ENCODE measurements around the gene ZNF814.
"Not testable (repeated sequence)": the region's sequence is repeated elsewhere in the genome, so short reads cannot be mapped to it uniquely, and the experiment has no call there.

ZNF814 gene

DNA sequence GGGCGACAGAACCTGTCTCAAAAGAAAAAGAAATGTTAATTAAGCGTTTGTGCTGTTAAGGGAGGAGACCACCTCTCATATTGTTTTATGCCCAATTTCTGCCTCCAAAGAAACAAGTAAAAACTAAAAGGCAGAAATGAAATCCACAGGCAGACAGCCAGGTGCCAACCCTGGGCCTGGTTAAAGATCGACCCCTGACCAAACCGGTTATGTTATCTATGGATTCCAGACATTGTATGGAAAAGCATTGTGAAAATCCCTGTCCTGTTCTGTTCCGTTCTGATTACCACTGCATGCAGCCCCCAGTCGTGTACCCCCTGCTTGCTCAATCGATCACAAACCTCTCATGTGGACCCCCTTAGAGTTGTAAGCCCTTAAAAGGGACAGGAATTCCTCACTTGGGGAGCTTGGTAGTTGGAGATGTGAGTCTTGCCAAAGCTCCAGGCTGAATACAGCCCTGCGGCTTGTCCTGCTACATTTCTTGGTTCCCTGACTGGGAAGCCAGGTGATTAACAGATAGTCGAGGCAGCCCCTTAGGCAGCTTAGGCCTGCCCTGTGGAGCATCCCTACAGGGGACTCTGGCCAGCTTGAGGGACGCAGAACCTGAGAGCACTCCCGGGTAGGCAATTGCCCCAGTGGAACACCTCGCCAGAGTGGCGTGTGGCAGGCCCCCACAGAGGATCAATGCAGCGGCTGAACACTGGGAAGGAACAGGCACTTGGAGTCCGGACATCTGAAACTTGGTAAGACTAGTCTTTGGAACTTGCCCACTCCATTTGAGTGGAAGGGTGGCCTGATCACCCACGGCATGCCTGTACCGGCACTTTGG, 73.4 kb downstream of the ZNF814 start:
- TF ChIP-seq, protein P1, sequence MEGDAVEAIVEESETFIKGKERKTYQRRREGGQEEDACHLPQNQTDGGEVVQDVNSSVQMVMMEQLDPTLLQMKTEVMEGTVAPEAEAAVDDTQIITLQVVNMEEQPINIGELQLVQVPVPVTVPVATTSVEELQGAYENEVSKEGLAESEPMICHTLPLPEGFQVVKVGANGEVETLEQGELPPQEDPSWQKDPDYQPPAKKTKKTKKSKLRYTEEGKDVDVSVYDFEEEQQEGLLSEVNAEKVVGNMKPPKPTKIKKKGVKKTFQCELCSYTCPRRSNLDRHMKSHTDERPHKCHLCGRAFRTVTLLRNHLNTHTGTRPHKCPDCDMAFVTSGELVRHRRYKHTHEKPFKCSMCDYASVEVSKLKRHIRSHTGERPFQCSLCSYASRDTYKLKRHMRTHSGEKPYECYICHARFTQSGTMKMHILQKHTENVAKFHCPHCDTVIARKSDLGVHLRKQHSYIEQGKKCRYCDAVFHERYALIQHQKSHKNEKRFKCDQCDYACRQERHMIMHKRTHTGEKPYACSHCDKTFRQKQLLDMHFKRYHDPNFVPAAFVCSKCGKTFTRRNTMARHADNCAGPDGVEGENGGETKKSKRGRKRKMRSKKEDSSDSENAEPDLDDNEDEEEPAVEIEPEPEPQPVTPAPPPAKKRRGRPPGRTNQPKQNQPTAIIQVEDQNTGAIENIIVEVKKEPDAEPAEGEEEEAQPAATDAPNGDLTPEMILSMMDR (IDR thresholded peaks at IDR 0.05; ENCODE audit: low read depth, low read length, missing control alignments), result no peak
- no peaks in the 10 kb centered on the region for H3K27me3 ChIP-seq (replicated peaks)
- H3K27ac ChIP-seq, result no peak overlapping the region
- peaks cover 11% of the 10 kb centered on the region for H3K36me3 ChIP-seq (replicated peaks)
- DNase-seq, result no peak
- peak overlapping the region; percentile 95 for H3K4me3 ChIP-seq (ENCODE audit: low read depth, low read length)
- in situ Hi-C loops (cut with HindIII; ENCODE audit: low pct_ligation_motif_present, low sequenced_read_pairs), result no loop called here

DNA sequence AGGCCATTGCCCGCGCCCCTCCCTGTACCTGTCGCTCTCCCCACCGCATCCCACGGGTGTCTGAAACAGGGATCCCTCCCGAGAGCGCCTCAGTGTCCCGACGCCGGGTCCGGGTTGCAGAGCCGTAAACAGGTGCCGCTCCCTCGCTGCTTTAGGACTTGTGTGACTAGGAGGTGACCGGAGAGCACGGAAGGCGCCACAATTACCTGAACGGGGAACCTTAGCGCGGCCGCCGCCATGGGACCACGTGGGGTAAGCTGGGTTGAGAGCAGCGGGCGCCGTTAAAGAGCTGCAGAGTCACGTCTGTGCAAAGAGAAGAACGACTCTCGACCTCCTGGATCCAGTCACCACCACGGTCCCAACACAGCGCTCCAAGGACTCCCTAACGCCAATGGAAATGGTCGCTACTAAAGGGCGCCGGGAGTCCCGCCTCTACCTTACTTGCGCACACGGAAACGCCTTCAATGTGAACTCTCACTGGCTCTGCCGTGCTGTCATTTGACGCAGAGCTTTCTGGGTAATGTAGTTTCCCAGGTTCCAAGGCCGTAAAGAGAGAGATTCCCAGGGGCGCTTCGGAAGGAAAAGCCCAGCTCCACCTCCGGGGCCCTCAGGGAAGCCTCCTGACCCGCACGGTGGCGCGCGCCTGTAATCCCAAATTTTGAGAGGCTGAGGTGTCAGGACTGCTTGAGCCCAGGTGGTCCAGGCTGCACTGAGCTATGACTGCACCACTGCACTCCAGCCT, 74.2 kb downstream of the ZNF814 start, which contains the start of gene ZNF552:
Gene ZNF552, minus strand, starts transcription at position 409 of the 742 bp plus-strand sequence. Its CDS starts 170 bp downstream, at position 239.
- in situ Hi-C loops (cut with HindIII; ENCODE audit: low pct_ligation_motif_present, low sequenced_read_pairs), result no loop called here
- Histone ChIP-seq H3K27me3 (replicated peaks) (no peaks in the 10 kb centered on the region), H3K27ac (peak within 1 kb of the TSS; percentile 65), H3K36me3 (replicated peaks) (peaks cover 19% of the 10 kb centered on the region), H3K4me3 (ENCODE audit: low read depth, low read length) (peak within 1 kb of the TSS; percentile 95)
- peak; percentile 91 for DNase-seq
- TF ChIP-seq, protein P1 (IDR thresholded peaks at IDR 0.05; ENCODE audit: low read depth, low read length, missing control alignments), result no peak

DNA sequence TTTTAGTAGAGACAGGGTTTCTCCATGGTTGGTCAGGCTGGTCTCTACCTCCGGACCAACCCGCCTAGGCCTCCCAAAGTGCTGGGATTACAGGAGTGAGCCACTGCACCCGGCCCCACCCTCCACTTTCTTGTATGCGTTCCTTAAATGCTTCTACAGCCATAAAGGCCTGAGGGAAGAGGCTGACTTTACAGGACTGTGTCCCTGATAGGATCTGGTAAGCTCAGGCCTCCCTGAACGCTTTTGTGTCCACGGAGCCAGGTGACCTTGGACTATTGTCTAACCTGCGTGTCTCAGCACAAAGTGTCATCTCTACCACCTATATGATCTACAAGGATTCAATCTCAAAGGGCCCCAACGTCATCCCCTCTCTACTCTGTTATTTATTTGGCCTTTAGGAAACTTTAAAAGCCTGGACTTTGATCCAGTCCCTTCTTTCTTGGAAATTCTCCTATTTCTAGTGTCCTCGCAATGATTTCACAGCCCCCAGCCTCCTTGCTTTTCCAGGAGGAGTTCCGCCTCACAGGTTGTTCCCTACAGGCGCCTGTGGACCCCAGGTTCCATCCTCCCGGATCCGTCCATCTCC, 74.8 kb downstream of the ZNF814 start:
- peaks cover 24% of the 10 kb centered on the region for H3K36me3 ChIP-seq (replicated peaks)
- TF ChIP-seq, protein P1 (IDR thresholded peaks at IDR 0.05; ENCODE audit: low read depth, low read length, missing control alignments), result no peak
- H3K4me3 ChIP-seq (ENCODE audit: low read depth, low read length), result peak overlapping the region; percentile 95
- no peak for DNase-seq
- H3K27me3 ChIP-seq (replicated peaks), result no peaks in the 10 kb centered on the region
- H3K27ac ChIP-seq, result peak overlapping the region; percentile 65
- in situ Hi-C loops (cut with HindIII; ENCODE audit: low pct_ligation_motif_present, low sequenced_read_pairs), result no loop called here

DNA sequence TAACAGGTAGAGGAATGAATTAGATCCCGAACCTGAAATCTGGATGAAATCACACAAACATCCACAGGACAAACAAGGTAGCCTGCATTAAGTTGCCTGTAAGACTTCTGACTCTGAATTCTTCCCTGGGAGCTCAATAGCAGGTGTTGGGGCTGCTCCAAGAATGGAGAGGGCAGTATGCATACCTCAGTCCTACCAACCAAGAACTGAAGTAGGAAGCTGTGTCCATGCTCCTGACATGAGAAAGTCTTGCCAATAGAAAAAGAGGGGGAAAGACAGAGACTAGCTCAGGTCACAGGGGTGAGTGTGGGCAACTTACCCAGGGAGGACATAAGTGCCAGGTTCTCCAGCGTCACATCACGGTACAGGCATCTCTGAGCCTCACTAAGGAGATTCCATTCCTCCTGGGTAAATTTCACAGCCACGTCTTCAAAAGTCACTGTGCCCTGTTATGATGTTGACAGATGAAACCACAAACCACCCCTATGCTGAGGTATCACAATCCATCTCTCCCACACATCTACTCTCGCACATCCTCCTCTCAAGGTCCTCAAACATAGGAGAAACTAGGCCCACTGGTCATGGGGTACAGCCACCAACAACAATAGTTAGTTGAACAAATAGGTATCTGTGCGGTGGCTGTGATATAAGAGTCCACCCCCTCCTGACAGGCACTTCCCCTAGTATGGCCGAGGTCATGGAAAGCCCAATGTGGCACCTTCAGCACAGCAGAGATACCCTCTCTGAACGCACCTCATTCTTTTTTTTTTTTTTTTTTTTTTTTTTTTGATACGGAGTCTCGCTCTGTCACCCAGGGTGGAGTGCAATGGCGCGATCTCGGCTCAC, 75.6 kb downstream of the ZNF814 start:
- H3K4me3 ChIP-seq (ENCODE audit: low read depth, low read length); in situ Hi-C loops (cut with HindIII; ENCODE audit: low pct_ligation_motif_present, low sequenced_read_pairs); H3K27me3 ChIP-seq (replicated peaks); H3K27ac ChIP-seq; DNase-seq: not testable (repeated sequence)
- H3K36me3 ChIP-seq (replicated peaks), result peaks cover 29% of the 10 kb centered on the region

DNA sequence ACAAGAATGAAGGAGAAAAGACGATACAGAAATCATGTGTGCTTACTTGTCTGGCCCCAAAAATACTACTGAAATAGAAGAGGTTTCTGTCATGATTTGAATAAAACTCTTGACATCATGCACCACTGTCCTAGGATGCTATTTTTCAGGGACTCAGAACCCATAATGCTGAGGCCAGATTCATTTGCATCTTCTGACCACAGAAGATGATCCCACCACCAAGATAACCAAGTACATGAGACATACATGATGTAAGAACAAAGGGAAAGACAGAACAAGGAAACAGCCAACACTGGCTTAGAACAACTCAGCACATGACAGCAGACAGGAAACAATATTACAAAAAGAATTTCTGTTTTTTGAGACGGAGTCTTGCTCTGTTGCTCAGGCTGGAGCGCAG, 76.6 kb downstream of the ZNF814 start:
- in situ Hi-C loops (cut with HindIII; ENCODE audit: low pct_ligation_motif_present, low sequenced_read_pairs), result no loop called here
- H3K27ac ChIP-seq, result no peak overlapping the region
- no peaks in the 10 kb centered on the region for H3K27me3 ChIP-seq (replicated peaks)
- H3K4me3 ChIP-seq (ENCODE audit: low read depth, low read length), result no peak overlapping the region
- no peak for DNase-seq
- TF ChIP-seq, protein P1 (IDR thresholded peaks at IDR 0.05; ENCODE audit: low read depth, low read length, missing control alignments), result no peak
- H3K36me3 ChIP-seq (replicated peaks), result peaks cover 36% of the 10 kb centered on the region

DNA sequence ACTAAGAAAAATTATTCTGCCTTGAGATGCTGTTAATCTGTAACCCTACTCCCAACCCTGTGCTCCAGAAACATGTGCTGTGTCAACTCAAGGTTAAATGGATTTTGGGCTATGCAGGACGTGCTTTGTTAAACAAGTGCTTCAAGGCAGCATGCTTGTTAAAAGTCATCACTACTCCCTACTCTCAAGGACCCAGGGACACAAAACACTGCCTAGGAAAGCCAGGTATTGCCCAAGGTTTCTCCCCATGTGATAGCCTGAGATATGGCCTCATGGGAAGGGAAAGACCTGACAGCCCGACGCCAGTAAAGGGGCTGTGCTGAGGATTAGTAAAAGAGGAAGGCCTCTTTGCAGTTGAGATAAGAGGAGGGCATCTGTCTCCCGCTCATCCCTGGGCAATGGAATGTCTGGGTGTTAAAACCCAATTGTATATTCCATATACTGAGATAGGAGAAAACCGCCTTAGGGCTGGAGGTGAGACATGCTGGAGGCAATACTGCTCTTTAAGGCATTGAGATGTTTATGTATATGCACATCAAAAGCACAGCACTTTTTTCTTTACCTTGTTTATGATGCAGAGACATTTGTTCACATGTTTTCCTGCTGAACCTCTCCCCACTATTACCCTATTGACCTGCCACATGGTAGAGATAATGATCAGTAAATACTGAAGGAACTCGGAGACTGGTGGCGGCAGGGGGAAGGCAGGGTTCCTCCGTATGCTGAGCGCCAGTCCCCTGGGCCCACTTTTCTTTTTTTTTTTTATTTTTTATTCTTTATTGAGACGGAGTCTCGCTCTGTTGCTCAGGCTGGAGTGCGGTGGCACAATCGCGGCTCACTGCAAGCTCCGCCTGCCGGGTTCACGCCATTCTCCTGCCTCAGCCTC, 78.2 kb downstream of the ZNF814 start:
- H3K27me3 ChIP-seq (replicated peaks); H3K4me3 ChIP-seq (ENCODE audit: low read depth, low read length); DNase-seq; H3K27ac ChIP-seq; in situ Hi-C loops (cut with HindIII; ENCODE audit: low pct_ligation_motif_present, low sequenced_read_pairs): not testable (repeated sequence)
- peaks cover 36% of the 10 kb centered on the region for H3K36me3 ChIP-seq (replicated peaks)

Data from brain microvascular endothelial cell (primary cell).